ENCODE results near the gene FIGNL1. TPM values are rescaled to one million over a fixed set of nuclear protein-coding genes. Genes with fewer than 3 reads are reported as not detected.

The FIGNL1 gene
- polyA plus RNA-seq, 1 donor from 2014 or later = 7.4 TPM

- no peak overlapping the region for H3K27ac Mint-ChIP-seq
- H3K36me3 Mint-ChIP-seq = no peaks in the 10 kb centered on the region
- peaks cover 0 to 4% (median 2%) of the 10 kb centered on the region in 3 donors for H3K4me1 Mint-ChIP-seq
- no peaks in the 10 kb centered on the region for H3K9me3 Mint-ChIP-seq
- no peak overlapping the region for H3K4me3 Mint-ChIP-seq
- no peaks in the 10 kb centered on the region for H3K27me3 Mint-ChIP-seq
Observed at GRCh38 chr7:50426280-50427045, 23.7 kb downstream of the FIGNL1 start.

GRCh38 chr7:50425318-50425717 is 24.8 kb downstream of the FIGNL1 start:
- Mint-ChIP-seq H3K9me3 (no peaks in the 10 kb centered on the region), H3K27ac (peak overlapping the region in 1 of 3 donors; percentile 55), H3K4me1 (peaks cover 0 to 4% (median 2%) of the 10 kb centered on the region in 3 donors), H3K4me3 (no peak overlapping the region), H3K36me3 (no peaks in the 10 kb centered on the region), H3K27me3 (no peaks in the 10 kb centered on the region)

- Mint-ChIP-seq H3K27ac (no peak overlapping the region), H3K4me1 (peaks cover 0 to 4% (median 2%) of the 10 kb centered on the region in 3 donors), H3K27me3 (no peaks in the 10 kb centered on the region), H3K4me3 (no peak overlapping the region), H3K36me3 (no peaks in the 10 kb centered on the region), H3K9me3 (no peaks in the 10 kb centered on the region)
Observed at GRCh38 chr7:50423860-50424259, 26.3 kb downstream of the FIGNL1 start.

GRCh38 chr7:50422858-50423257 is 27.3 kb downstream of the FIGNL1 start:
- peak overlapping the region in 1 of 3 donors; percentile 13 for H3K27ac Mint-ChIP-seq
- no peaks in the 10 kb centered on the region for H3K36me3 Mint-ChIP-seq
- H3K4me3 Mint-ChIP-seq = peak overlapping the region in 1 of 4 donors; percentile 3
- no peaks in the 10 kb centered on the region for H3K9me3 Mint-ChIP-seq
- H3K27me3 Mint-ChIP-seq = no peaks in the 10 kb centered on the region
- peaks cover 0 to 10% (median 5%) of the 10 kb centered on the region in 3 donors for H3K4me1 Mint-ChIP-seq

GRCh38 chr7:50421043-50421442 is 29.1 kb downstream of the FIGNL1 start:
- Mint-ChIP-seq H3K4me3 (no peak overlapping the region), H3K27ac (no peak overlapping the region), H3K36me3 (no peaks in the 10 kb centered on the region), H3K9me3 (no peaks in the 10 kb centered on the region), H3K4me1 (peaks cover 12 to 27% (median 16%) of the 10 kb centered on the region in 3 donors), H3K27me3 (no peaks in the 10 kb centered on the region)

GRCh38 chr7:50418526-50419290 is 31.4 kb downstream of the FIGNL1 start:
- Mint-ChIP-seq H3K27me3 (no peaks in the 10 kb centered on the region), H3K4me1 (peaks cover 31 to 42% (median 34%) of the 10 kb centered on the region in 3 donors), H3K4me3 (no peak overlapping the region), H3K27ac (no peak overlapping the region), H3K9me3 (no peaks in the 10 kb centered on the region), H3K36me3 (no peaks in the 10 kb centered on the region)

- H3K27me3 Mint-ChIP-seq = no peaks in the 10 kb centered on the region
- peak overlapping the region in 1 of 4 donors; percentile 47 for H3K4me3 Mint-ChIP-seq
- H3K27ac Mint-ChIP-seq = no peak overlapping the region
- no peaks in the 10 kb centered on the region for H3K36me3 Mint-ChIP-seq
- peaks cover 35 to 47% (median 37%) of the 10 kb centered on the region in 3 donors for H3K4me1 Mint-ChIP-seq
- H3K9me3 Mint-ChIP-seq = no peaks in the 10 kb centered on the region
Observed at GRCh38 chr7:50418086-50418515, 32.0 kb downstream of the FIGNL1 start.

- peak overlapping the region; percentile 27 to 76 (median 65) for H3K27ac Mint-ChIP-seq
- peaks cover 47 to 60% (median 47%) of the 10 kb centered on the region in 3 donors for H3K4me1 Mint-ChIP-seq
Observed at GRCh38 chr7:50416527-50417182, 33.5 kb downstream of the FIGNL1 start.

GRCh38 chr7:50415844-50416364 is 34.2 kb downstream of the FIGNL1 start:
- Mint-ChIP-seq H3K4me1 (peaks cover 55 to 67% (median 55%) of the 10 kb centered on the region in 3 donors), H3K4me3 (peak overlapping the region in 3 of 4 donors; percentile 9 to 87 (median 84))

More at GRCh38 chr7:50416527-50417182, 33.5 kb downstream of the FIGNL1 start:
- peaks cover 2% of the 10 kb centered on the region for H3K36me3 Mint-ChIP-seq
- H3K4me3 Mint-ChIP-seq = peak overlapping the region; percentile 9 to 87 (median 72)
- no peaks in the 10 kb centered on the region for H3K9me3 Mint-ChIP-seq
- peaks cover 2% of the 10 kb centered on the region for H3K27me3 Mint-ChIP-seq

GRCh38 chr7:50413561-50413960 is 36.6 kb downstream of the FIGNL1 start:
- no peaks in the 10 kb centered on the region for H3K9me3 Mint-ChIP-seq
- H3K4me1 Mint-ChIP-seq = peaks cover 74 to 90% (median 77%) of the 10 kb centered on the region in 3 donors
- H3K36me3 Mint-ChIP-seq = peaks cover 2% of the 10 kb centered on the region
- H3K27me3 Mint-ChIP-seq = peaks cover 2% of the 10 kb centered on the region
- peak overlapping the region; percentile 84 to 98 (median 98) for H3K27ac Mint-ChIP-seq
- peak overlapping the region in 2 of 4 donors; percentile 5 to 23 for H3K4me3 Mint-ChIP-seq

More at GRCh38 chr7:50415844-50416364, 34.2 kb downstream of the FIGNL1 start:
- peaks cover 2% of the 10 kb centered on the region for H3K27me3 Mint-ChIP-seq
- peaks cover 2% of the 10 kb centered on the region for H3K36me3 Mint-ChIP-seq
- peak overlapping the region in 1 of 3 donors; percentile 27 for H3K27ac Mint-ChIP-seq
- H3K9me3 Mint-ChIP-seq = no peaks in the 10 kb centered on the region

- Mint-ChIP-seq H3K4me1 (peaks cover 77 to 92% (median 83%) of the 10 kb centered on the region in 3 donors), H3K27ac (peak overlapping the region; percentile 84 to 98 (median 98)), H3K9me3 (no peaks in the 10 kb centered on the region), H3K4me3 (peak overlapping the region in 3 of 4 donors; percentile 46 to 93 (median 74)), H3K27me3 (peaks cover 2% of the 10 kb centered on the region), H3K36me3 (peaks cover 2% of the 10 kb centered on the region)
Observed at GRCh38 chr7:50412973-50413372, 37.2 kb downstream of the FIGNL1 start.

- H3K36me3 Mint-ChIP-seq = peaks cover 2% of the 10 kb centered on the region
- peak overlapping the region; percentile 92 to 98 (median 98) for H3K27ac Mint-ChIP-seq
- peak overlapping the region; percentile 49 to 93 (median 82) for H3K4me3 Mint-ChIP-seq
- peaks cover 2% of the 10 kb centered on the region for H3K27me3 Mint-ChIP-seq
- no peaks in the 10 kb centered on the region for H3K9me3 Mint-ChIP-seq
- H3K4me1 Mint-ChIP-seq = peaks cover 84 to 93% (median 90%) of the 10 kb centered on the region in 3 donors
Observed at GRCh38 chr7:50411332-50411731, 38.8 kb downstream of the FIGNL1 start.

- Mint-ChIP-seq H3K4me1 (peaks cover 83 to 94% (median 90%) of the 10 kb centered on the region in 3 donors), H3K36me3 (peaks cover 8% of the 10 kb centered on the region), H3K4me3 (peak overlapping the region; percentile 63 to 93 (median 82))
Observed at GRCh38 chr7:50409856-50410745, 40.0 kb downstream of the FIGNL1 start.

More at GRCh38 chr7:50409856-50410745, 40.0 kb downstream of the FIGNL1 start:
- Mint-ChIP-seq H3K27me3 (peaks cover 2% of the 10 kb centered on the region), H3K27ac (peak overlapping the region; percentile 92 to 98 (median 98)), H3K9me3 (no peaks in the 10 kb centered on the region)
